Inferior parietal cortex (tissue), 1 donor: Measurements from ENCODE around the gene ADGRF5.

Experiments
- DNase-seq: peaks from one replicate; pipeline ENCODE4 v3.0.0-alpha.2; 2016; ENCODE audit errors: extremely low spot score

Gene ADGRF5

GRCh38 chr6:46819561-46819960, 102.2 kb downstream of the ADGRF5 start:
- no peak for DNase-seq

GRCh38 chr6:46816626-46817025, 105.1 kb downstream of the ADGRF5 start:
- no peak for DNase-seq

GRCh38 chr6:46815130-46815529, 106.6 kb downstream of the ADGRF5 start:
- DNase-seq = no peak

GRCh38 chr6:46808806-46809205, 112.9 kb downstream of the ADGRF5 start:
- DNase-seq = no peak
